Posterior cingulate gyrus (tissue), 11 donors: ENCODE results near the gene ADCY4.

Experiments
- DNase-seq, 10 donors: peaks; one replicate each; pipeline versions ENCODE4 v3.0.0 to v3.0.0-alpha.2; 2020 to 2021; ENCODE audit warnings: mixed read lengths in 3 of 10
- intact Hi-C: fragments of 100-400 bp; cut with DNase I; formaldehyde crosslinking; loops from one replicate; pipeline ENCODE4 v1.15.1; 2023

Gene ADCY4

DNA sequence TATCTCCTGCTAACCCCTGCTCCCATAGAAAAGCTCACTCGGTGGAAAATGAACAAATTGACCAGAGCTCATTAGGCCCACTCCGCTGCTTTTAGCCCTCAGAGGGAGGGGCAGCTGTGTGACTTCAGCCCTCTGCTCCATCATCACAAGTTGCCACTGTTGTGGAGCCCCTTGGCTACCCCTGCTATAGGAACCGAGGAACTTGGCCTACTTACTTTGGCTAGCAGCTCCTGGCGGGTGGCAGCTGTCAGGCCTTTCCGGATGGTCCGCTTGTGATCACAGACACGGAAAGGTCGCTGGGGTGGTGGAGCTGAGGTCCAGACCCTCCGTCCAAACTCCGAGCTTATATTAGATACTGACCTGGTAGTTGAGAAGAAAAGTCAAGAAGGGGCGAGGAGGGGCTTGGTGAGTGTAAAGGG, 27.7 kb downstream of the ADCY4 start:
- no peak for DNase-seq
- intact Hi-C loops: no loop called here

DNA sequence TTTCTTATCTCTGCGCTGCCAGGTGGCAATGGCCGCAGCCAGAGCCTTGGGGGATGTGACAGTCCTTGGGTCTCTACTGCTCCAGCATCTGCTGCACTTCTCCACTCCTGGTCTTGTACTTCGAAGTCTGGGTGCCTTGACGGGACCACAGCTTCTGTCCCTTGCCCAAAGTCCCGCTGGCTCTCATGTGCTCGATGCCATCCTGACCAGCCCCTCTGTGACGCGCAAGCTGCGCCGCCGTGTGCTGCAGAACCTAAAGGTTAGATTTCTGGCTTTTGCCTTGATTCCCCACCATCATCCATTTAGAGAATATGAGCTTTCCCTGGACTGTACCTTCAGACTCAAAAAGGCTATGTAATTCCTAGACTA, 30.9 kb downstream of the ADCY4 start:
- peak in 2 of 10 donors; percentile 16 to 38 for DNase-seq
- intact Hi-C loops: no loop called here

DNA sequence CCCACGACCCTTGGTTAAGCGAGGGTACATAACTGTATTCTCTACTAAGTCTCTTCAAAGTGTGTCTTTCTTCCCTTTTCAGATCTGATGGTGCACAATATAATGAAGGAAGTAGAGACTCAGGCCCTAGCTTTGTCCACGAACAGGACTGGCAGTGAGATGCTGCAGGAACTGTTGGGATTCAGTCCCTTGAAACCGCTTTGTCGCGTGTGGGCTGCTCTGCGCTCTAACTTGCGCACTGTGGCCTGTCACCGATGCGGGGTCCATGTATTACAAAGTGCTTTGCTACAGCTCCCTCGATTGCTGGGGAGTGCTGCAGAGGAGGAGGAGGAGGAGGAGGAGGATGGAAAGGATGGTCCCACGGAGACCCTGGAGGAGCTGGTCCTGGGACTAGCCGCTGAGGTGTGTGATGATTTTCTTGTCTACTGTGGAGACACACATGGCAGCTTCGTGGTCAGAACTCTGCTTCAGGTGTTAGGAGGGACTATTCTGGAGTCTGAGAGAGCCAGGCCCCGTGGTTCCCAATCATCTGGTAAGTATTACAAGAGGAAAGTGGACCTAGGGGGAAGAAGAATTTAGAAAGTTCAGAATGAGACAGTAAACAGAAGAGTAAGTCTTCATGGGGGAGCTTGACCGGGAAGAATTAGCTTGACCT, 34.4 kb downstream of the ADCY4 start:
- DNase-seq: peak in 1 of 10 donors; percentile 38
- intact Hi-C loops: no loop called here

DNA sequence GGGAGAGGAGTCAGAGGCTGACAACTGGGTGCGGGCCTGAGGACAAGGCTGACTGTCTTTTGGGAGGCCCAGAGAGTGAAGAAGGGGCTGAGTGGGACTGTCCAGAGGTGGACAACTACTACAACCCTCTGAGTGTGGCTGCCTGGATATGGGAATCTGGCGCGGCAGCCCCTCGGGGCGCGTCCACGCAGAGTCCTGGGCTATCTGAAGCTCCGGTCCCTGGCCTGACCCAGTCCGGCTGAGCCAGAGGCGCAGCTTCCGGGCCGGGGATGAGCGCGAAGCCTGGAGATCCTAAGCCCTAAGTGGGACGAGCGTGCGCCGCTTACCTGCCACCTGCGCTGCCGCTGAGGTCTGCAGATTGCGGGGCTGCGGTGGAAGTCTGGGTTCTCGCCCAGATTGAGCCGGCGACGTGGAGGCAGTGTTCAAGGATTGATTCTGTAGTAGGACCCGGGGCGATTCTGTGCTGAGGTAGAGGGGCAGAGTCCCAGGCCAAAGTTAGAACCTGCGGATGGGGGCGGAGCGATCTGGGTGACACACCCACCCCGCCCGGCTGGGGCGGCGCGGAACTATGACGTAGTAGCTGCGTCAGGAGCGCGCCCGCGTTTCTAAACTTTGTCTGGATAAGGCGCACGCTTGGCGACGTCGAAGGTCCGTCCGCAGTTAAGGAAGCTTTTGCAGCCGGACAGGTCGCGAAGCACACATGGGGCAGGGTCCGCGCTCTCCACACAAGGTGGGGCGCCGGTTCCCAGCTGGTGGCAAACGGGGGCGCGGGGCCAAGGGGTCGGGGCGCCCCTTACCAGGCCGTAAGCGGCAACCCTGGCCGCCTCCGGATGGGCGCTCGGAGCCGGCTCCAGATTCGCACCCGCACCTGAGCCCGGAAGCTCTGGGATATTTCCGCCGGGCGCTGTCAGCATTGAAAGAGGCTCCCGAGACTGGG, 35.3 kb downstream of the ADCY4 start, which contains the start of the genes DHRS1 and NOP9:
TSS of gene DHRS1 (minus strand) at position 526 of the 937 bp plus-strand sequence. CDS start 674 bp downstream, outside the sequence.
TSS of gene NOP9 (plus strand) at position 596 of the 937 bp plus-strand sequence. CDS start at position 701, 105 bp downstream.
- intact Hi-C loops: loop anchor here (1.0 kb wide), 1 partner anchor 28 kb away; the partner anchor contains the start of gene RABGGTA
- DNase-seq: peak; percentile 85 to 99 (median 92)

DNA sequence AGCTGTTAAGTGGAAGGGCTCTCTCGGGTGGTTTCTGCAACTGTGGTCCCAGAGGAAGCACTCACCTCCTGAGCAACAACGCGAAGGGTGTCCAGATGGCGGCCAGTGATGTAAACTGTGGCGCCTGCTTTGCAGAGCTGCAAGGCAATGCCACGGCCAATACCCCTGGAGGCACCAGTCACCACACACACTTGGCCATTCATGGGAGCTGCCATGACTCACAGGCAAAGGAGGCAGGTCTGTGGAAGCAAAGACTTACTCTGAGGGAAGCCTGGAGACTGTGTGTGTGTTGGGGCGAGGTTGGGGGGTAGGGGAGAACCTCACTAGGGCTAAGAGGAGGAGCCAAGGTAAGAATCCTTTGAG, 36.0 kb downstream of the ADCY4 start:
- DNase-seq: peak in 1 of 10 donors; percentile 85
- intact Hi-C loops: loop anchor here (1.0 kb wide), 1 partner anchor 28 kb away; the partner anchor contains the start of gene RABGGTA

DNA sequence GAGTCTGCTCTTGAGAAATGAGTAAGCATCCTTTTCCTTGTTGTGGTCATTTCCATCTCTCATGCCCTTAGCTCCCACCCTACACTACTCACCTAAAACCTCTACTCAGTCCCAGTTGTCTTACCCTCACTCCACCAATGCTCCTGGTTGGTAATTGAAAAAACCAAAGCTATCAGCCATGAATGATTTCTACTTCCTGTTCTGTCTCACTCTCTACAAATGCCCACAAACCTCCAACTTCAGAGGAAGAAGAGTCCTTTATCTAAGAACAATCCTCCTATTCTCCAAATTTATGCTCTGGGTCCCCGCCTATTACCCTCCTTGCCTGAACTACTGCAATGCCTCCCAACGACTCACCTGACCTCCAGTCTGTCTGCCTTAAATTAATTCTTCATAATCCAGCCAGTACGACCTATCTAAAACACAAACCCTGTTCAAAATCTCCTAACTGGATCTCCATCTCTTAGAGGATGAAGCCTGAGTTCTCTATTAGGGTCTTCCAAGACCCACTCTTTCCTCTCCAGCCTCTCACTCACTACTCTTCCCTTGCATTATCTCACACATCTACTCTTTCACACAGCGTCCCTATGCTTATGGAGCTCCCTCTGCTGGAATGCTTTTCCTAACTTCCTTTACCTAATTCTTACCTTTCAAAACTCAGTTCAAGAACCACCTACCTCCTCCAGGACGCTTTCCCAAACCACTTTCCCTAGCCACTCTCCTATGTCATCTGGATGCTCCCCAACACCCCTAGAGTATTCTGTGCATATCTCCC, 37.5 kb downstream of the ADCY4 start:
- DNase-seq: no peak
- intact Hi-C loops: loop anchor here (2.0 kb wide), 1 partner anchor 55 kb away; the partner anchor contains the start of gene TINF2

DNA sequence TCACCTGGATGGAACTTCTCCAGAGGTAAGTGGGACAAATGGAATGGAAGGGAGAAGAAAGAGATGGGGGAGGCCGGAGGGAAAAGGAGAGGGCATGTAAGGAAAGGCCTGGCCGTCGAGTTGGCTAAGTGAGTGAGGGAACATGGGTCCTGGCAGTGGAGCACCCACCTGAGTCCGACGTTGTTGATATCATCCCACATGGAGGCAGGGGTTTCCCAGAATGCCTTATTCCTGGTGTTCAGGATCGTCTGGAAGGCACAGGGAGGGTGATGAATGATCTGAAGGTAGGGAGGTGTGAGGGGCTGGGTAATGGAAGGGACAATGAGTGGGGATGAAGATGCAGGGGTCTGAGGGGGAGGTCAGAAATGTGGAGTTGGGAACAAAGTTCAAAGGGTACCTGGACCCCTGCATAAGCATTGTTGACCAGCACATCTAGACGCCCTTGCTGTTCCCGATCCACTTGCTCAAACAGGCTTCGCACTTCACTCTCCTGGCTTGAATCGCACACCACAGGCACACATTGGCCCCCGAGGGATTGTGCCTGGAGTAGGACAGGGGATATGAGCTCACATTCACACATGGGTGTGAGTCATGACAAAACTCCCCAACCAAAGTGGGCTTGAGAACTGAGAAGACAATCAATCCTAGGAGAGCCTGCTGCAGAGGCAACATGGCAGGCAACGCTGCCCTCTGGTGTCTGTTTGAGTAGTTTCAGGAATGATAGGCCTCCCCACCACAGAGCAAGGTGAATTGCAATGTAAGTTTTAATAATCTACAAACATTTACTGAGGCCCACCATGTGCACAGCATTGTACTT, 38.3 kb downstream of the ADCY4 start:
- intact Hi-C loops: loop anchor here (2.0 kb wide), 1 partner anchor 54 kb away; the partner anchor contains the start of gene TINF2
- DNase-seq: peak in 9 of 10 donors; percentile 53 to 94 (median 64)

DNA sequence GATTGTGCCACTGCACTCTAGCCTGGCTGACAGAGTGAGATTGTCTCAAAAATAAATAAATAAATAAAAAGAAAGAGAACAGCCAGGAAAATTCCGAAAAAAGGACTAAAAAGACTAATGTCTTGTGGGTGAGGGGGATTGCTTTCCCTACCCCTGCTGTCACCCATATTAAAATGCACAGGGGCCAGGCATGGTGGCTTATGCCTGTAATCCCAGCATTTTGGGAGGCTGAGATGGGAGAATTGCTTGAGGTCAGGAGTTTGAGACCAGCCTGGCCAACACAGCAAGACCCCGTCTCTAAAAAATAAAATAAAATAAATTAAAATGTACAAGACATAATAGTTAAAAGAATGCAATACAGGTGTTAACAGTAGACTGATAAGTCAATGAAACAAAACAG, 41.3 kb downstream of the ADCY4 start:
- DNase-seq: no peak
- intact Hi-C loops: no loop called here

DNA sequence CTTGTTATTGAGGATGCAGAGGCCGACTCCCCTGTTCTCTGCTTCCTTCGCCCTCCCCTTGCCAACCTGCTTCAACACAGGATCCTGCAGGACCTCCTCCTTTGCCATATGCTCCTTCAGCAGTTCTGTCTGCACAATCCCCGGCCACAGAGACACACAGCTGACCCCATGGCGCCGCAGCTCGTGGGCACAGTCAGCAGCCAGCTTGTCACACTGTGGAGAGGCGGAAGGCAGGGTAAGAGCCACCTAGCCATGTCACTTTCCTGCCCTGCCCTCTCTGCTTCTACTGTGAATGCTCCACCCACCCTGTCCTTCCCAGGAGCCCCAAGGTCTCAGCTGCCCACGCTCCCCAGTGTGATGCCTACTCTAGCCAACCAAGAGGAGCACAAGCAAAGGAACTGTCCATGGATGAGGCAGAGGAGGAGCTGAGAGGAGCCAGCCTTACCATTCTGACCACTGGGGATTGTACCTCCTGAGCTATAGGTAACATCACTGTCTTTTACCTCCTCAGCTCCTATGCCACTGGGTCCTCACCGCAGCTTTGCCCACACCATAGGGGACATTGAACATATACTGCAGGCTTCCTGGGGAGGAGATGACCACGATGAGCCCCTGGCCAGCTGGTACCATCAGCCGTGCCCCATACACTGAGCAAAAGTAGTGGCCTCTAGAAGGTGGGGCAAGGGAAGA, 42.6 kb downstream of the ADCY4 start:
- peak in 1 of 10 donors; percentile 49 for DNase-seq
- intact Hi-C loops: no loop called here

DNA sequence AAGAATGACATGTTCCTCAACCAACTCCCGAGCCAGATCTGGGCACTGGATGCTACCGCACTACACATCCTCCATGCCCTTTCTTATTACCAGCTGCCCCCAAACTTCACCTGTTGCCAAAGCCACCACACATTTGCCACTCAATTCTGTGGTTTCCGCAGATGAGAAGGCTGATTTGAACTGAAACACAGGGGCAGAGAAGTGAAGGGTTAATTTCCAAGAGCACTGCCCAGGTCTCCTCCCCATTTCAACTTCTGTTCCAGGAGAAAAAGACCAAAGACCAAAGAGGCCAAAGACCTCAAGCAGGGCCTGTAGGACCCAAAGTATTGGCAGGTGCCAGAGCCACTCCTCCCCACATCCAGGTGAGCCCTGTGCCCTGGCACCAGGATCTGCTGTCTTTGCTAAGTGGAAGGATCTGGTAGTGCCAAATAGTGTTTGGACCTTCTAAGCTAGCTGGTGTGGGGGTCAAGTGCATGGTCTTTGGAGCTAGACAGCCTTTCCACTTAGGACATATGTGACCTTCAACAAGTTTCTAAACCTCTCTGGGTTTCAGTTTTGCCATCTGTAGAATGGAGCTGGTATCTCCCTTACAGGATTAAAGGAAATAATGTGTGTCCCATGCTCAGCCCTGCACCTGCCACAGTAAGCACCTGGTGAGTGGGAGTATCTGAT, 43.3 kb downstream of the ADCY4 start:
- DNase-seq: no peak
- intact Hi-C loops: no loop called here

DNA sequence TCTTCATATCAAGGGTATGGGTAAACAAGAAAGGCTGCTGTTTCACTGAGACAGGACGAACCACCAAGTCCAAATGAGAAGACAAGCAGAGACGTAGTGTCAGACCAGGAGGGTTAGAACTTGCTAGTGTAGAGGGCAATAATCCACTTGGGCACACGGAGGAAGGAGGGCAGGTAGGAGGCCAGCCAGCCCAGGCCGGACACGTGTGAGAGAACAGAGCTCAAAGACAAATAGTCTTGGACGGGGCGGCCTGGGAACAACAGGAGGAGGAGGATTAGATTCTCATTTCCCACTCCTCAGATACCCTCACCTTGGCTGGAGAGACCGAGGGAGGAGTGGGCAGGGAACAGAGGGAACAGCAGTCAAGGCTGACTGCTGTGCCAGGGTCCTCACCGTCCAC, 44.1 kb downstream of the ADCY4 start:
- peak in 1 of 10 donors; percentile 38 for DNase-seq
- intact Hi-C loops: no loop called here

DNA sequence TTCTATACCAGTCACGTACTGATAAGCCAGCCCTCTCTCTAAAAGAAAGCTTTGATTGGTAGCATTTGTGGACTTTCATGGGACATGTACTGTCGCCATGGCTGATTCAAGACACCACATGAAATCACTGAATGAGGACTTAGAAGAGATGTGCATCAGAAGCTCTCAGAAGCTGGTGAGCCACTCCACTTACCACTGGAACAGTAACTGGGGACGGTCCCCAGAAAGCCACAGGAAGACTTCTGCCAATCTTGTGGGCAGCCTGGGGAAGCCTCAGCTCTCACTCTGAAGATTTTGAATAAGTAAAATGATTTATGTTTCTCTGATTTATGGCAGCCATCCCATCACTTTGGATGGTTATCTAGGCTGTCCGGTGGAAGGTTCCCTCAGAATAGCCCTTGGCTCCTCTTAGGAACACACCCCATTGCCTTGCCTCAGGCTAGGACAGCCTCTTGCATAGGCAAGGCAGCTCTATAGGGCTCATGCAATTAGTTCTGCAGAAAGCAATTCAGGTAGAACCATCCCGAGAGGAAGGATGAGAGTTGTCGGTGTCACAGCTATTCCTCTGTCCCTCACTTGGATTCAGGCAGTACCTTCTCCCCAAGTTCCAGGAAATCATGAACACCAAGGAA, 45.1 kb downstream of the ADCY4 start:
- intact Hi-C loops: no loop called here
- peak in 1 of 10 donors; percentile 30 for DNase-seq

DNA sequence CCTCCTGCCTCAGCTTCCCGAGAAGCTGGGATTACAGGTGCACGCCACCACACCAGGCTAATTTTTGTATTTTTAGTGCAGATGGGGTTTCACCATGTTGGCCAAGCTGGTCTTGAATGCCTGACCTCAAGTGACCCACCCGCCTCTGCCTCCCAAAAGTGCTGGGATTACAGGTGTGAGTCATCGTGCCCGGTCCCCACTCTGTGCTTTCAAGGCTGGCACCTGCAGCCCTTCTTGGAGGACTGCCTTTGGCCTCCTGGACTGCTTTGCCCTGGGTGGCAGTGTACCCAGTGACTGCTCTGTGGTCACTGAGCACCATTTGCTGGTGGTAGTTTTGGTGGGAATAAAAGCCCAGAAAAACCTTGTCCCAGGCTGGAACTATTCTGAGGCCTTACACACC, 47.9 kb downstream of the ADCY4 start:
- intact Hi-C loops: no loop called here
- DNase-seq: peak in 2 of 10 donors; percentile 44 to 69

DNA sequence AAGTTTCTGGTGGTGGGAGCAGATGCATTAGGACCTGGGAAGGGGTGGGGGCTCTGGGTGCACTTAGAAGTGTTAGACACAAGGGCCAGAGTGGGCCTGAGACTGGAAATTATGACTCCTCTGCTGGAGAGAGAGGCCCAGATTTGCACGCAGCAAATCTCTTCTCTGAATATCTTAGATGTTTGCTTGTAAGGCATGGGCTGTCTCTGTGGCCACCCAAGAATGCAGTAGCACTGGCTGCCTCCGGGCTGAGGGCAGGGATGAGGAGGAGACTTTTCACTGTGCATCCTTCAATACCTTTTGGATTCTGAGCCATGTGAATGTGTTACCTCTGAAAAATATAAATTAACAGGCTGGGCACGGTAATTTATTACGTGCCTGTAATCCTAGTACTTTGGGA, 49.5 kb downstream of the ADCY4 start:
- DNase-seq: peak in 1 of 10 donors; percentile 9
- intact Hi-C loops: no loop called here

DNA sequence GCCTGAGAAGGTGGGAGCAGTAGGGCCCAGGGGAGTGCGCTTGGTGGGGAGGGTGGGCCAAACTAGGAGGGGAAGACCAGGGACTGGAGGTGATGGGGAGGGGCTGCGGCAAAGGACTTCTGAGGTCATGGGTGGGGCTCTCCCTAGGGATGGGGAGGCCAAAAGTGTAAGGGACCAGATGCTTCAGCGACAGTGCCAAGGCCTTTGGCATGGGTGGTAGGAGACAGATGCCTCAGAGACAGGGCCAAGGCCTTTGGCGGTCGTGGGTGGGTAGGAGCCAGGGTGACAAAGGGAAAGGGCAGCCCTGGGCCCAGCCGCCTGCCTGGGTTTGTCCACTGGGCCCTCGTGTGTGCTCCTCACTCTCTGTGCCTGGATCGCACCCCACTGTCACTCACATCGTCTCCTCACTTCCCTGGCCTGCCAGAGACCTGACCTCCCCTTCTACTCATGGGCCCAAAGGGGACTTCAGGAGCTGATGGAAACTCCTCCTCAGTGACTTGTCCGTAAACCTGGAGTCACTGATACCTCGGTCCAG, 50.3 kb downstream of the ADCY4 start:
- DNase-seq: peak in 2 of 10 donors; percentile 67 to 71
- intact Hi-C loops: no loop called here

DNA sequence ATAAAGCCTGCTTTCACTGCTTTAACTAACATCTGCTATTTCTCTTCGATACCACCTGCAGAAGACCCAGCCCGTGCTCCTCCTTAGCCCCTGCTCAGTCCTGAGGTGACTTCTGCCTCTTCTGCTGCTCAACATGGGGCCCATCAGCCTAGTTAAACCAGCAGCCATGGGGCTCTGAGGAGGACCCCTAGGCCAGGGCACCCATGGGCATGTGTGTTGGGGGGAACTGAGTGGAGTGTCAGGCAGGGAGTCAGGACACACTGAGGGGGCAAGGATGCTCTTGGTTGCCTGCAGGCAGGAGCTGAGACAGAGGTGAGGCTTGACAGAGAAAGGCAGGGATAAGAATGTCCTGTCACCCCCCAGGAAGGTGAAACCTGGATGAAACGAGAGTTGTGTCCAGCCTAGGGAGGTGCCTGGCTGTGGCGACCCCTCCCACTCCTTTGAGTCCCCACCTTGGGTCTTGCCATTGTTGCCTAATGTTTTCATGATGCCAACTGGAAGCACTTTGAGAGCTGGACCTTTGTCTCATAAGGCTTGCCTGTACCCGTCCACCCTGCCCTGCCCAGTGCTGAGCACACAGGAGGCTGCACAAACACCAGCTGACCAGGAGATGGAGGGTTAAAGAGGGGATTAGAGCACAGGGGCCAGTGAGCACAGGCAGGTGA, 50.9 kb downstream of the ADCY4 start:
- intact Hi-C loops: no loop called here
- peak in 2 of 10 donors; percentile 35 to 49 for DNase-seq

DNA sequence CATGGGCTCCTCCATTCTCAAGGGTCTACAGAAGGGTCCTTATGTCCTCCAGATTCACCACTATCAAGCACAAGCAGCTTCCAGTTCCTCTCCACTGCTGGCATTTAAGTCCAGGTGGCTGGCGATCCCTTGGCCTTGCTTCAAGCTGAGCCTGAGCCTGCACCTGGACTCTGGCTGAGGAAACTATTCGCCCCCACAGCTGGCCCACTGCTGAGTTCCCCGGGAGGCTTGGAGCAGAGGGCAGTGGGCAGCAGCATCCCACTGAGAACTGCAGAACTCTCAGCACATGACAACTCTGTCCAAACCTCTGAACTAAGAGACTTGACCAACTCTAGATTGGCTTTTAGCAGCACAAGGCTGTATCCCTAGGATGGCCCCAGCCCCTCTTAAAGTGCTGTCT, 52.1 kb downstream of the ADCY4 start:
- DNase-seq: peak in 2 of 10 donors; percentile 52 to 63
- intact Hi-C loops: no loop called here
